GM21526 (cell line): ENCODE data around the gene USP46.

ENCODE experiments used
- ATAC-seq: cut with Tn5 transposase; IDR thresholded peaks from one replicate; pipeline ENCODE4 v1.9.1; 2021; ENCODE audit warnings: moderate library complexity; ENCODE audit not compliant: unreplicated experiment, low FRiP score

Gene USP46

GRCh38 chr4:52659001-52659721 is at the start of gene USP46:
TSS of gene USP46 (minus strand) at chr4:52659301. CDS start at chr4:52659150, 151 bp downstream.
- peak; percentile 86 for ATAC-seq

GRCh38 chr4:52704661-52705060 is 45.6 kb upstream of the USP46 start:
- ATAC-seq = no peak

GRCh38 chr4:52704133-52704532 is 45.0 kb upstream of the USP46 start:
- no peak for ATAC-seq

GRCh38 chr4:52701207-52701606 is 42.1 kb upstream of the USP46 start:
- ATAC-seq = peak; percentile 95

- ATAC-seq = no peak
These were observed 35.8 kb upstream of the USP46 start for GRCh38 chr4:52694936-52695335.

GRCh38 chr4:52693492-52693891 is 34.4 kb upstream of the USP46 start:
- ATAC-seq = no peak

- ATAC-seq = no peak
These were observed 30.0 kb upstream of the USP46 start for GRCh38 chr4:52689096-52689495.

- no peak for ATAC-seq
These were observed 28.6 kb upstream of the USP46 start for GRCh38 chr4:52687696-52688095.

- ATAC-seq = no peak
These were observed 26.2 kb upstream of the USP46 start for GRCh38 chr4:52685316-52685715.

GRCh38 chr4:52684896-52685295 is 25.8 kb upstream of the USP46 start:
- ATAC-seq = no peak

- no peak for ATAC-seq
These were observed 21.3 kb upstream of the USP46 start for GRCh38 chr4:52680381-52680780.

GRCh38 chr4:52676536-52676935 is 17.4 kb upstream of the USP46 start:
- no peak for ATAC-seq

GRCh38 chr4:52675111-52675510 is 16.0 kb upstream of the USP46 start:
- ATAC-seq = no peak

GRCh38 chr4:52670739-52671138 is 11.6 kb upstream of the USP46 start:
- no peak for ATAC-seq

- ATAC-seq = no peak
These were observed 11.0 kb upstream of the USP46 start for GRCh38 chr4:52670121-52670520.

- ATAC-seq = peak; percentile 83
These were observed 6.5 kb upstream of the USP46 start for GRCh38 chr4:52665592-52665991.

GRCh38 chr4:52664479-52664878 is 5.4 kb upstream of the USP46 start:
- ATAC-seq = no peak

- ATAC-seq = no peak
These were observed 3.0 kb upstream of the USP46 start for GRCh38 chr4:52661966-52662690.

- no peak for ATAC-seq
These were observed 1.5 kb upstream of the USP46 start for GRCh38 chr4:52660643-52661042.

- peak; percentile 19 for ATAC-seq
These were observed 691 bp upstream of the USP46 start for GRCh38 chr4:52659722-52660261.

GRCh38 chr4:52658641-52659000 is 480 bp downstream of the USP46 start:
- ATAC-seq = peak; percentile 14
